SKM-1 treated with dmso at 0.1 percent for 144 hours (cell line): ENCODE results near the gene GABBR2.

Experiments used
- DNase-seq: peaks from one replicate; lab custom pipeline; 2025; ENCODE audit not compliant: unreplicated experiment; lab: John Stamatoyannopoulos, UW

The GABBR2 gene

GRCh38 chr9:98413084-98413483, 295.7 kb downstream of the GABBR2 start:
- no peak for DNase-seq

GRCh38 chr9:98412101-98412842, 296.5 kb downstream of the GABBR2 start:
- no peak for DNase-seq

GRCh38 chr9:98410185-98410697, 298.5 kb downstream of the GABBR2 start:
- no peak for DNase-seq

- DNase-seq, result no peak
Observed at GRCh38 chr9:98409719-98410118, 299.0 kb downstream of the GABBR2 start.

GRCh38 chr9:98406469-98406868, 302.3 kb downstream of the GABBR2 start:
- DNase-seq, result no peak

- no peak for DNase-seq
Observed at GRCh38 chr9:98404237-98404636, 304.5 kb downstream of the GABBR2 start.

- DNase-seq, result no peak
Observed at GRCh38 chr9:98403715-98404114, 305.0 kb downstream of the GABBR2 start.

GRCh38 chr9:98402019-98402840, 306.5 kb downstream of the GABBR2 start:
- DNase-seq, result no peak

- no peak for DNase-seq
Observed at GRCh38 chr9:98401140-98402018, 307.4 kb downstream of the GABBR2 start.

GRCh38 chr9:98399950-98400683, 308.6 kb downstream of the GABBR2 start:
- DNase-seq, result no peak

- no peak for DNase-seq
Observed at GRCh38 chr9:98396656-98397055, 312.1 kb downstream of the GABBR2 start.

GRCh38 chr9:98396236-98396635, 312.5 kb downstream of the GABBR2 start:
- DNase-seq, result no peak

- no peak for DNase-seq
Observed at GRCh38 chr9:98391867-98392266, 316.9 kb downstream of the GABBR2 start.

- no peak for DNase-seq
Observed at GRCh38 chr9:98391406-98391805, 317.3 kb downstream of the GABBR2 start.

GRCh38 chr9:98385751-98386150, 323.0 kb downstream of the GABBR2 start:
- DNase-seq, result no peak

- DNase-seq, result no peak
Observed at GRCh38 chr9:98383758-98384157, 325.0 kb downstream of the GABBR2 start.

- DNase-seq, result no peak
Observed at GRCh38 chr9:98381311-98382103, 327.2 kb downstream of the GABBR2 start.

GRCh38 chr9:98380065-98380681, 328.6 kb downstream of the GABBR2 start:
- no peak for DNase-seq

- DNase-seq, result no peak
Observed at GRCh38 chr9:98379572-98379971, 329.2 kb downstream of the GABBR2 start.
